Kidney (tissue), 14 donors: ENCODE data around the gene TEKT2. TPM values are rescaled to one million over a fixed set of nuclear protein-coding genes. Genes with fewer than 3 reads are reported as not detected.

Experiments
- DNase-seq, 5 donors: peaks; one replicate each; pipeline ENCODE4 v3.0.0-alpha.2; 2013 to 2020
- FAIRE-seq: peaks from 2 replicates; lab custom pipeline; 2012; peaks lifted over from hg19 to GRCh38; lab: Jason Lieb, UNC
- H3K27ac ChIP-seq, 2 donors: one replicate each; pipeline ENCODE4 v1.7.0; 2013; ENCODE audit warnings: low read depth in 2 of 2, low read length in 2 of 2, inconsistent platforms in 1 of 2
- H3K27me3 ChIP-seq: one replicate; pipeline ENCODE4 v1.7.1; 2013; ENCODE audit warnings: low read length, inconsistent platforms; ENCODE audit not compliant: control insufficient read depth, insufficient read depth
- H3K36me3 ChIP-seq, 3 donors: one replicate each; pipeline versions ENCODE4 v1.7.0 to v1.7.1; 2013; ENCODE audit warnings: low read length in 3 of 3, control low read depth in 1 of 3, inconsistent platforms in 1 of 3; ENCODE audit not compliant: insufficient read depth in 3 of 3, control insufficient read depth in 2 of 3
- H3K4me1 ChIP-seq, 3 donors: one replicate each; pipeline versions ENCODE4 v1.7.0 to v1.7.1; 2013; ENCODE audit warnings: low read length in 3 of 3, inconsistent platforms in 1 of 3, low read depth in 1 of 3; ENCODE audit not compliant: control insufficient read depth in 2 of 3, insufficient read depth in 2 of 3
- H3K4me3 ChIP-seq, 3 donors: one replicate each; pipeline versions ENCODE4 v1.7.0 to v1.8.1; 2013; ENCODE audit warnings: low read length in 3 of 3, control low read depth in 1 of 3, inconsistent platforms in 1 of 3
- H3K9ac ChIP-seq, 3 donors: one replicate each; pipeline versions ENCODE4 v1.7.0 to v1.7.1; 2013; ENCODE audit warnings: low read length in 3 of 3, control low read depth in 1 of 3, inconsistent platforms in 1 of 3
- H3K9me3 ChIP-seq, 3 donors: one replicate each; pipeline versions ENCODE4 v1.7.0 to v1.7.1; 2013; ENCODE audit warnings: low read length in 3 of 3, control low read depth in 1 of 3, inconsistent platforms in 1 of 3; ENCODE audit not compliant: control insufficient read depth in 2 of 3, insufficient read depth in 1 of 3
- intact Hi-C: fragments of 100-400 bp; cut with DNase I; formaldehyde crosslinking; loops from one replicate; pipeline ENCODE4 v1.11.1; 2022
- polyA plus RNA-seq: library from polyadenylated mRNA; stranded (reverse); fragments of 350-450 nt; fragmentation: Illumina TruSeq; extraction: RNeasy Lipid Tissue Mini Kit (QIAGEN cat#74804); gene quantifications from one replicate; pipeline ENCODE4 v1.2.3, GENCODE V29; 2014; ENCODE audit warnings: low read depth, low replicate concordance; ENCODE audit not compliant: insufficient read depth
- total RNA-seq: library from RNA; stranded (reverse); fragmentation: NEBNext Ultra II Directional; extraction: Animal tissue kit (Norgen Biotek cat#: 25700); gene quantifications from one replicate; pipeline ENCODE4 v1.2.1, GENCODE V29; 2021
- TF ChIP-seq, protein P1 (sequence below): IDR thresholded peaks from 3 replicates; pipeline ENCODE4 v1.5.1; 2012; ENCODE audit warnings: mild to moderate bottlenecking, moderate library complexity, borderline replicate concordance; ENCODE audit not compliant: insufficient read depth; ENCODE audit errors: extremely low read depth
- donor health status: control.
- donor health status: control.
- donor health status: control.
- donor health status: control.
- donor health status: control.
- donor health status: DM: yes; HTN: yes; CAD: no.
- donor health status: Normal renal cell carcinoma (clear cell type).

TEKT2 gene
- total and polyA plus RNA-seq, 2 donors from 2014 or later, result 2.4 to 5.7 TPM

DNA sequence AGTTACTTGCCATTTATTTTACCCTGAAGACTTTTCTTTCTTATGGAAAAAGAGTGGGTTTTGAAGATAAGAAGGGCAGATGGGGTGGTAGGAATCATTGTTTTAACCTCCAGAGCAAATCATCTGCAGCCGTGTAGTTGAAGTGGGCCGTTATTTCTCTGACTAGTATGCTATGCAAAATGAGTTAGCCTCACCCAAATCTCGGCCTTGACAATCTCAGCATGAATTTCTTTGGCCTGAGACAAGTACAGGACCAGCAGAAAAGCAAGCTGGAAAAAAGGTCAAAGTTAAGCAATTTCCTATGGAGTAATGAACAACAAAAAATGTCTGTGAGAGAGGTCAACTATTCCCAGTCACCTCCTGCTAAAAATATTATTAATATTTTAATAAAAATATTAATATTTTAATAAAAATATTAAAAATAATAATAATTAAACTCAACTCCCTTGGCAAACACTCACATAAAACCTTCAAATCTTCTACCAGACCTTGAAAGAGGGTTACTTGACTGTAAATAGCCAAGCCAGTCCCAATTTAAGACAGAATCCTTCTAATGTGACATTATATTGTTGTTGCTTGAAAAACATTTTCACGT lies 6.8 kb upstream of the TEKT2 start:
- DNase-seq (no peak), FAIRE-seq (no peak)
- Histone ChIP-seq H3K27me3 (no peaks in the 10 kb centered on the region), H3K36me3 (no peaks in the 10 kb centered on the region), H3K4me3 (no peak overlapping the region), H3K9me3 (no peaks in the 10 kb centered on the region), H3K9ac (no peak overlapping the region), H3K4me1 (no peaks in the 10 kb centered on the region), H3K27ac (no peak overlapping the region)
- TF ChIP-seq, protein P1, sequence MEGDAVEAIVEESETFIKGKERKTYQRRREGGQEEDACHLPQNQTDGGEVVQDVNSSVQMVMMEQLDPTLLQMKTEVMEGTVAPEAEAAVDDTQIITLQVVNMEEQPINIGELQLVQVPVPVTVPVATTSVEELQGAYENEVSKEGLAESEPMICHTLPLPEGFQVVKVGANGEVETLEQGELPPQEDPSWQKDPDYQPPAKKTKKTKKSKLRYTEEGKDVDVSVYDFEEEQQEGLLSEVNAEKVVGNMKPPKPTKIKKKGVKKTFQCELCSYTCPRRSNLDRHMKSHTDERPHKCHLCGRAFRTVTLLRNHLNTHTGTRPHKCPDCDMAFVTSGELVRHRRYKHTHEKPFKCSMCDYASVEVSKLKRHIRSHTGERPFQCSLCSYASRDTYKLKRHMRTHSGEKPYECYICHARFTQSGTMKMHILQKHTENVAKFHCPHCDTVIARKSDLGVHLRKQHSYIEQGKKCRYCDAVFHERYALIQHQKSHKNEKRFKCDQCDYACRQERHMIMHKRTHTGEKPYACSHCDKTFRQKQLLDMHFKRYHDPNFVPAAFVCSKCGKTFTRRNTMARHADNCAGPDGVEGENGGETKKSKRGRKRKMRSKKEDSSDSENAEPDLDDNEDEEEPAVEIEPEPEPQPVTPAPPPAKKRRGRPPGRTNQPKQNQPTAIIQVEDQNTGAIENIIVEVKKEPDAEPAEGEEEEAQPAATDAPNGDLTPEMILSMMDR, result no peak
- intact Hi-C loops, result no loop called here

DNA sequence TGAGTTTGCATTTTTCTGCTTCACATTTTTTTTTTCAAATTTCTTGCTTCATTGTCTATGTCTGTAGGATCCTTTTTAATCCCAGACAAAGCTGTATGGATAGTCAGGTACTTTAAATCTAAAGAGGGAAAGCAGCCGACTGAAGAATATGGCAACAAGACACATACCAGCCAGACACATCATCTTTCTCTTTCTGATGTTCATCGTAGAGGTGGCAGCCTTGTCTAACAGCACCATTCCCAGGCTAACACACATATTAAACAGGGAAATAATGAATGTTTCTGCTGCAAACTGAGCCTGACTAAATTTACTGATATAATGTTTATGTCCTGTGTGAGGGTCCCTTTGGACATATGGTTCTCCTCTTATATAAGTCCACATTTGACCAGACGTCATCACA lies 3.7 kb upstream of the TEKT2 start:
- Histone ChIP-seq H3K4me1 (peaks cover 0 to 3% (median 0%) of the 10 kb centered on the region in 3 donors), H3K9ac (no peak overlapping the region), H3K27ac (no peak overlapping the region), H3K9me3 (no peaks in the 10 kb centered on the region), H3K36me3 (no peaks in the 10 kb centered on the region), H3K4me3 (no peak overlapping the region), H3K27me3 (no peaks in the 10 kb centered on the region)
- no peak for FAIRE-seq
- TF ChIP-seq, protein P1, result no peak
- no peak for DNase-seq
- intact Hi-C loops, result no loop called here

DNA sequence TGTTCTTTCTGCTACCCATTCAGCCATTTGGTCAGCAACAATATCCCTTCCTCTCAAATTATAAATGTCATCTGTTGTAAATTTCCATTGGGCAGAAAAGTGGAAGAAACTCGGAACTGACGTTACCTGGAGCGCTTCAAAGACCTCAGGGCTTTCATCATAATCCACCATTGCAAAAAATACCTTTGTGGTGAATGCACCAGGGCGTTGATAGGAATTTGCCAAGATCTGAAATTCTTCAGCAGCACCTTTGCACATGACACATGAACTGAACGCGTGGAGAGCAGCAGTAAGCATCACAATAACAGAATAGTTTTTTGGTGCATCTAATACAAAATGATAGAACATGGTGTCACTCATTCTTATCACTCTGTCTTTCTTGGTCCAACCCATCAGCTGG lies 3.1 kb upstream of the TEKT2 start:
- Histone ChIP-seq H3K9me3 (no peaks in the 10 kb centered on the region), H3K9ac (no peak overlapping the region), H3K27ac (no peak overlapping the region), H3K4me3 (no peak overlapping the region), H3K36me3 (no peaks in the 10 kb centered on the region), H3K27me3 (no peaks in the 10 kb centered on the region), H3K4me1 (peaks cover 0 to 3% (median 0%) of the 10 kb centered on the region in 3 donors)
- FAIRE-seq (no peak), DNase-seq (no peak)
- TF ChIP-seq, protein P1, result no peak
- intact Hi-C loops, result no loop called here
